CD4-positive, alpha-beta memory T cell (primary cell): Measurements from ENCODE around the gene DKK2. TPM values are rescaled to one million over a fixed set of nuclear protein-coding genes. Genes with fewer than 3 reads are reported as not detected.

Experiments used
- CTCF ChIA-PET: fragments of 350-600 bp; sonication (Branson Sonifier 250); formaldehyde crosslinking; loops from one replicate; lab custom pipeline; 2021; ENCODE audit warnings: inconsistent platforms; ENCODE audit not compliant: partially characterized antibody; lab: Charles Lee
- POLR2A ChIA-PET: fragments of 350-600 bp; sonication (Branson Sonifier 250); formaldehyde crosslinking; loops from one replicate; lab custom pipeline; 2021; ENCODE audit not compliant: partially characterized antibody; lab: Charles Lee
- DNase-seq, 5 donors: peaks; one replicate each; pipeline versions ENCODE4 v3.0.0 to v3.0.0-alpha.2; 2020 to 2022; ENCODE audit warnings: mixed read lengths in 1 of 5
- H3K27ac ChIP-seq: one replicate; pipeline ENCODE4 v1.7.0; 2013; ENCODE audit warnings: low read depth, low read length
- H3K27me3 ChIP-seq: 2 replicates; pipeline ENCODE4 v1.7.0; 2013; ENCODE audit warnings: mild to moderate bottlenecking, low read length, moderate library complexity; ENCODE audit not compliant: insufficient read depth
- H3K36me3 ChIP-seq: 2 replicates; pipeline ENCODE4 v1.7.0; 2013; ENCODE audit warnings: mild to moderate bottlenecking, low read length, moderate library complexity; ENCODE audit not compliant: insufficient read depth
- H3K4me1 ChIP-seq: 2 replicates; pipeline ENCODE4 v1.7.0; 2013; ENCODE audit warnings: mild to moderate bottlenecking, low read length, moderate library complexity; ENCODE audit not compliant: insufficient read depth
- H3K4me3 ChIP-seq, 2 donors: one replicate each; pipeline ENCODE4 v1.7.0; 2013; ENCODE audit warnings: low read length in 2 of 2, mild to moderate bottlenecking in 1 of 2
- H3K9me3 ChIP-seq, 2 donors: one replicate each; pipeline ENCODE4 v1.7.0; 2013; ENCODE audit warnings: low read length in 2 of 2, control low read depth in 1 of 2; ENCODE audit not compliant: control insufficient read depth in 1 of 2
- H3K27ac Mint-ChIP-seq, 7 donors: one replicate each; pipeline ENCODE4 v1.8.0; 2020 to 2021; ENCODE audit warnings: mixed read lengths in 7 of 7, mild to moderate bottlenecking in 6 of 7, inconsistent platforms in 3 of 7, moderate library complexity in 3 of 7
- H3K27me3 Mint-ChIP-seq, 2 donors: one replicate each; pipeline ENCODE4 v1.8.0; 2020 to 2021; ENCODE audit warnings: mixed read lengths in 2 of 2
- H3K36me3 Mint-ChIP-seq, 2 donors: one replicate each; pipeline ENCODE4 v1.8.0; 2020 to 2021; ENCODE audit warnings: mixed read lengths in 2 of 2, inconsistent platforms in 1 of 2, mild to moderate bottlenecking in 1 of 2
- H3K4me1 Mint-ChIP-seq, 4 donors: one replicate each; pipeline ENCODE4 v1.8.0; 2020 to 2021; ENCODE audit warnings: mixed read lengths in 4 of 4, mild to moderate bottlenecking in 1 of 4
- H3K4me3 Mint-ChIP-seq, 8 donors: one replicate each; pipeline ENCODE4 v1.8.0; 2020 to 2021; ENCODE audit warnings: mixed read lengths in 8 of 8, mild to moderate bottlenecking in 7 of 8, moderate library complexity in 6 of 8, inconsistent platforms in 3 of 8
- H3K9me3 Mint-ChIP-seq, 8 donors: one replicate each; pipeline ENCODE4 v1.8.0; 2020 to 2021; ENCODE audit warnings: mixed read lengths in 8 of 8, mild to moderate bottlenecking in 5 of 8, inconsistent platforms in 3 of 8, moderate library complexity in 1 of 8
- intact Hi-C: fragments of 100-400 bp; cut with micrococcal nuclease; formaldehyde crosslinking; loops from one replicate; pipeline ENCODE4 v1.15.1; 2023
- polyA plus RNA-seq, 2 donors: library from polyadenylated mRNA; unstranded; fragments of 300-500 nt; fragmentation: Illumina TruSeq; gene quantifications; one replicate each; pipeline ENCODE4 v1.2.3, GENCODE V29; 2021
- total RNA-seq, 2 experiments: library from RNA; stranded (reverse); gene quantifications; one replicate each; pipeline ENCODE4 v1.2.3, GENCODE V29; 2021

Gene DKK2
- total and polyA plus RNA-seq, 4 experiments from 2014 or later, result not detected

DNA sequence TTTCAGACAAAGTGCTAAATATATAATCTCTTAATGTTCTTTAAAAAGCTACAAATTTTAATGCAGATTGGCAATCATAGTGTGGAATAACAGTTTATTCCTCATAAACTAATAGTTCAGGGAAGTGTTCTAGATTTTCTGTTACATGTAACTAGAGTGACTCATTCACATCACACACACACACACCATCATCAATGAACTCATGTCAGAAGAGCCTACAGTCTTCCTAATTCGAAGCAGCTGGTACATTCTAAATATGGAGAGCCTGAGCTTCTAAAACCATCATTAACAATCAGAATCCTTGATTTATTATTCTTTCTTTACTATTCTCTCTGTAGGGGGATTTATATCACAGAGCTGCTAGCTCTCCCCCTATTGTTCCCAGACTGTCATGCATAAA is 49.6 kb downstream of the DKK2 start:
- Histone ChIP-seq H3K27me3 (no peaks in the 10 kb centered on the region), H3K27ac (no peak overlapping the region), H3K36me3 (no peaks in the 10 kb centered on the region), H3K9me3 (no peaks in the 10 kb centered on the region), H3K4me3 (no peak overlapping the region), H3K4me1 (no peaks in the 10 kb centered on the region)
- no peaks in the 10 kb centered on the region for H3K4me1 Mint-ChIP-seq
- H3K27me3 Mint-ChIP-seq, result no peaks in the 10 kb centered on the region
- H3K36me3 Mint-ChIP-seq, result no peaks in the 10 kb centered on the region
- intact Hi-C loops, result no loop called here
- peaks cover 0 to 2% (median 0%) of the 10 kb centered on the region in 8 donors for H3K9me3 Mint-ChIP-seq
- POLR2A ChIA-PET, result no interaction called here
- H3K27ac Mint-ChIP-seq, result no peak overlapping the region
- no peak for DNase-seq
- CTCF ChIA-PET, result no interaction called here
- H3K4me3 Mint-ChIP-seq, result no peak overlapping the region

DNA sequence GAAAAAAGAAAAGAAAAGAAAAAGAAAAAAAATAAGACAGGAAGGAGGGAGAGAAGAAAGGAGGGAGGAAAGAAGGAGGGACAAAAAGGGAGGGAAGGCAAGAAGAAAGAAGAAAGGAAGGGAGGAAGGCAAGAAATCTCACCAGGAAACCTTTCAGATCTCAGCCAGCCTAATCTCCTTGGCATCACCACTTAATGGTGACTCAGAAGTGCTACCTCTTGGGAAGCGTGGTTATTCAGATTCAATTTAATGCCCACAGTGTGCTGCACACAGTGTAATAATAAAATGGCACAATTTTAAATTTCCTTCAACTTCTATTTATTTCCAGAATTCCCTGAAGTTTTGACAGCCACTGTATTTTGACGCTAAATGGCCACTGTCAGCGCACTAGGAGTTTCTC is 50.3 kb downstream of the DKK2 start:
- Histone ChIP-seq H3K27ac (no peak overlapping the region), H3K36me3 (no peaks in the 10 kb centered on the region), H3K4me3 (no peak overlapping the region), H3K9me3 (no peaks in the 10 kb centered on the region), H3K27me3 (no peaks in the 10 kb centered on the region), H3K4me1 (no peaks in the 10 kb centered on the region)
- Mint-ChIP-seq H3K36me3 (no peaks in the 10 kb centered on the region), H3K4me3 (no peak overlapping the region), H3K27ac (no peak overlapping the region), H3K27me3 (no peaks in the 10 kb centered on the region), H3K4me1 (no peaks in the 10 kb centered on the region), H3K9me3 (peaks cover 0 to 2% (median 0%) of the 10 kb centered on the region in 8 donors)
- ChIA-PET POLR2A (no interaction called here), CTCF (no interaction called here)
- no peak for DNase-seq
- intact Hi-C loops, result no loop called here

DNA sequence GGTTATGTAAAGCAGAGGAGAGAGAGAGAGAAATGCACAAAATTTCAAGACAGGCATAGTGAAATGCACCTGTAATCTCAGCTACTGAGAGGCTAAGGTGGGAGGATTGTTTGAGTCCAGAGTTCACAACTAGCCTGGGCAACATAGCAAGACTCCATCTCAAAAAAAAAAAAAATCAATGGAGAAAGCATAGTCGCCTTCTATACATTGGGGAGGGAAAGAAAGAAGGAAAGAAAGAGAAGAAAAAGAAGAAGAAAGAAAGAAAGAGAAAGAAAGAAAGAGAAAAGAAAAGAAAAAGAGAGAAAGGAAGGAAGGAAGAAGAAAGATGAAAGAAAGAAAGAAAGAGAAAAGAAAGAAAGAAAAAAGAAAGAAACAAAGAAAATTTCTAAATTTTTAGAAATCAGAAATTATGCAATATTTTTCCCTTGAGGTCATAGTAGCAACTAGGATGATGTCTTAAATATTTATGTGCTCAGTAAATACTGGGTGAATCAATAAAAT is 53.4 kb downstream of the DKK2 start:
- ChIA-PET CTCF (no interaction called here), POLR2A (no interaction called here)
- H3K4me3 Mint-ChIP-seq, result no peak overlapping the region
- no peak for DNase-seq
- H3K4me3 ChIP-seq, result no peak overlapping the region
- no peaks in the 10 kb centered on the region for H3K27me3 ChIP-seq
- H3K4me1 ChIP-seq, result no peaks in the 10 kb centered on the region
- H3K27me3 Mint-ChIP-seq, result no peaks in the 10 kb centered on the region
- intact Hi-C loops, result no loop called here
- no peaks in the 10 kb centered on the region for H3K4me1 Mint-ChIP-seq
- peaks cover 0 to 2% (median 0%) of the 10 kb centered on the region in 8 donors for H3K9me3 Mint-ChIP-seq
- H3K27ac ChIP-seq, result no peak overlapping the region
- H3K36me3 Mint-ChIP-seq, result no peaks in the 10 kb centered on the region
- H3K9me3 ChIP-seq, result no peaks in the 10 kb centered on the region
- H3K27ac Mint-ChIP-seq, result peak overlapping the region in 1 of 7 donors; percentile 68
- no peaks in the 10 kb centered on the region for H3K36me3 ChIP-seq

DNA sequence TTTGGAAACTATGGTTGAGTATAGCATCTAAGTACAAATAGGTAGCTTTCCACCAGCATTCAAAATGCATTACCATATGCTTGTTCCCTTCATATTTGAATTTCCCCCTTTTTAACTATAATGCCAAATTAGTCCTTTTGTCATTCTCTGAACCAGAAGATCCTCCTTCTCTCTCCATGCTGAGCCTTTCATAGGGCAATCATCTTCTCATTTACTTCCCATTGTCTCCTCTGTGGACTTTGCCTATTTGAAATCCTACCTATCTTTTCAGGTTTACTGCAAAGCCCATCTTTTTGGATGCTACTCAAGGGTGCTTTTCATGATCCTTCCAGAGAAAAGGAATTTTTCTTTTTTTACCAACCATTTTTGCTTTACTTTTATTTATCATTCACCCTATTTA is 54.7 kb downstream of the DKK2 start:
- H3K27ac Mint-ChIP-seq, result no peak overlapping the region
- DNase-seq, result no peak
- H3K9me3 Mint-ChIP-seq, result peaks cover 0 to 6% (median 0%) of the 10 kb centered on the region in 8 donors
- Histone ChIP-seq H3K27ac (no peak overlapping the region), H3K36me3 (no peaks in the 10 kb centered on the region), H3K4me3 (no peak overlapping the region), H3K27me3 (no peaks in the 10 kb centered on the region), H3K9me3 (no peaks in the 10 kb centered on the region), H3K4me1 (no peaks in the 10 kb centered on the region)
- ChIA-PET POLR2A (no interaction called here), CTCF (no interaction called here)
- no peak overlapping the region for H3K4me3 Mint-ChIP-seq
- no peaks in the 10 kb centered on the region for H3K36me3 Mint-ChIP-seq
- H3K4me1 Mint-ChIP-seq, result no peaks in the 10 kb centered on the region
- H3K27me3 Mint-ChIP-seq, result no peaks in the 10 kb centered on the region
- intact Hi-C loops, result no loop called here

DNA sequence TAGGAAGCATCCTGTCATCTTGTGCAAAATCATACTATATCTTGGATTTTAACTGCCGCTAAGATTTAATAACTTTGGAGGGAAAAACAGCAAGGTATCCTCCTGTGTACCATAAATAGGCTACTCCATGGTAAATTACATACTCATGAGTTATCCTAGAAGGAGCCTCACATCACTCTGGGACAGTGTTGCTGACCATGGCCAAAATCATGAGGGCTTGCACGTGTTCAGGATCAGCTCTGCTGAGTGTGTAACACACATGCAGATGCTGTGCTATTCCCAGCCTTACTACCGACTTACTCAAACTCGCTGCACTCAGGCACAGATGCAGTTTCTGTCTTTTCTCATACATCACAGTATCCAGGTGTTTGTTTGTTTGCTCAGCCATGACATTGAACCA is 56.6 kb downstream of the DKK2 start:
- Histone ChIP-seq H3K9me3 (no peaks in the 10 kb centered on the region), H3K4me3 (no peak overlapping the region), H3K27me3 (no peaks in the 10 kb centered on the region), H3K27ac (no peak overlapping the region), H3K4me1 (no peaks in the 10 kb centered on the region), H3K36me3 (no peaks in the 10 kb centered on the region)
- no peaks in the 10 kb centered on the region for H3K4me1 Mint-ChIP-seq
- no peaks in the 10 kb centered on the region for H3K36me3 Mint-ChIP-seq
- no peaks in the 10 kb centered on the region for H3K27me3 Mint-ChIP-seq
- DNase-seq, result no peak
- no peak overlapping the region for H3K4me3 Mint-ChIP-seq
- no peak overlapping the region for H3K27ac Mint-ChIP-seq
- peaks cover 0 to 7% (median 2%) of the 10 kb centered on the region in 8 donors for H3K9me3 Mint-ChIP-seq
- ChIA-PET POLR2A (no interaction called here), CTCF (no interaction called here)
- intact Hi-C loops, result no loop called here

DNA sequence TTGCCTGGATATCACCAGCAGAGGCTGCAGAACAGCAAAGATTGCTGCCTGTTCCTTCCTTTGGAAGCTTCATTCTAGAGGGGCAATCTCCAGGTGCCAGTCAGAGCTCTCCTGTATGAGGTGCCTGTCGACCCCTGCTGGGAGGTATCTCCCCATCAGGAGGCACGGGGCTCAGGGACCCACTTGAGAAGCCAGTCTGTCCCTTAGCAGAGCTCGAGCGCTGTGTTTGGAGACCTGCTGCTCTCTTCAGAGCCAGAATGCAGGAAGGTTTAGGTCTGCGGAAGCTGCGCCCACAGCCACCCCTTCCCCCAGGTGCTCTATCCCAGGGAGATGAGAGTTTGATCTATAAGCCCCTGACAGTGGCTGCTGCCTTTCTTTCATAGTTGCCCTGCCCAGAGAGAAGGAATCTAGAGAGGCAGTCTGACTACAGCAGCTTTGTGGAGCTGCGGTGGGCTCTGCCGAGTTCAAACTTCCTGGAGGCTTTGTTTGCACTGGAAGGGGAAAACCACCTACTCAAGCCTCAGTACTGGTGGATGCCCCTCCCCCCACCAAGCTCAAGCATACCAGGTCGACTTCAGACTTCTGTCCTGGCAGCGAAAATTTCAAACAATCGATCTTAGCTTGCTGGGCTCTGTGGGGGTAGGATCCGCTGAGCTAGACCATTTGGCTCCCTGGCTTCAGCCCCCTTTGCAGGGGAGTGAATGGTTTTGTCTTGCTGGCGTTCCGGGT is 57.9 kb downstream of the DKK2 start:
- no peak for DNase-seq
- no peaks in the 10 kb centered on the region for H3K27me3 Mint-ChIP-seq
- H3K9me3 Mint-ChIP-seq, result peaks cover 0 to 16% (median 5%) of the 10 kb centered on the region in 8 donors
- Histone ChIP-seq H3K27me3 (no peaks in the 10 kb centered on the region), H3K4me1 (no peaks in the 10 kb centered on the region), H3K27ac (no peak overlapping the region), H3K36me3 (no peaks in the 10 kb centered on the region), H3K9me3 (no peaks in the 10 kb centered on the region), H3K4me3 (no peak overlapping the region)
- CTCF ChIA-PET, result no interaction called here
- no peaks in the 10 kb centered on the region for H3K4me1 Mint-ChIP-seq
- no peak overlapping the region for H3K27ac Mint-ChIP-seq
- H3K36me3 Mint-ChIP-seq, result no peaks in the 10 kb centered on the region
- POLR2A ChIA-PET, result no interaction called here
- no peak overlapping the region for H3K4me3 Mint-ChIP-seq
- intact Hi-C loops, result no loop called here

DNA sequence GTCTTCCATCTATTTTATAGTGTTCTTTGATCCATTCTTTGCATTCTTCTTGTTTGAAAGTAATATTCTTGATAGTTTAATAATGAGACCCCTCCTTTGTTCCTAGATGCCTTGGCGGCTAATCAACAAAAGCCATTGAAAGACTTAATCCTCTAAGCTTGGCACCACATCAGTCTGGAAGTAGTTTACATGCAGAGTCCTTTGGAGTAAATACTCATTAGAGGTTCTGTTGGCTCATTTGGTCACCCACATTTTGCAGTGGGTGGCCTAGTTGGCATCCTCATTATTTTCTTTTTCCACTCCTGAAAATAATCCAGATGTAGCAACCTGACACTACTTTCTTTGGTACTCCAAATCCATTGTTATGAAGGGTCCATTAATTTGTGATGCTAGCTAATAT is 64.5 kb downstream of the DKK2 start:
- Mint-ChIP-seq H3K27me3 (no peaks in the 10 kb centered on the region), H3K4me3 (no peak overlapping the region), H3K27ac (no peak overlapping the region), H3K4me1 (no peaks in the 10 kb centered on the region), H3K9me3 (peaks cover 0 to 15% (median 5%) of the 10 kb centered on the region in 8 donors), H3K36me3 (no peaks in the 10 kb centered on the region)
- POLR2A ChIA-PET, result no interaction called here
- no peaks in the 10 kb centered on the region for H3K4me1 ChIP-seq
- CTCF ChIA-PET, result no interaction called here
- no peak for DNase-seq
- no peaks in the 10 kb centered on the region for H3K9me3 ChIP-seq
- no peaks in the 10 kb centered on the region for H3K36me3 ChIP-seq
- no peak overlapping the region for H3K27ac ChIP-seq
- intact Hi-C loops, result no loop called here
- H3K4me3 ChIP-seq, result no peak overlapping the region
- no peaks in the 10 kb centered on the region for H3K27me3 ChIP-seq
